GM12865 (cell line): ENCODE data around the gene DTX2.
"Not testable (repeated sequence)": the region's sequence is repeated elsewhere in the genome, so short reads cannot be mapped to it uniquely, and the experiment has no call there.

Source experiments
- DNase-seq: peaks from one replicate; pipeline ENCODE4 v3.0.0; 2010; ENCODE audit warnings: low read depth
- H3K4me3 ChIP-seq: 2 replicates; pipeline ENCODE4 v1.5.1; 2011; ENCODE audit warnings: mild to moderate bottlenecking, low read depth, low read length, control low read depth
- CTCF ChIP-seq: IDR thresholded peaks from 2 replicates; pipeline ENCODE4 v1.5.1; 2011; ENCODE audit warnings: low read length, control low read depth, low read depth, inconsistent platforms; ENCODE audit not compliant: insufficient read depth; ENCODE audit errors: missing control alignments

The DTX2 gene

DNA sequence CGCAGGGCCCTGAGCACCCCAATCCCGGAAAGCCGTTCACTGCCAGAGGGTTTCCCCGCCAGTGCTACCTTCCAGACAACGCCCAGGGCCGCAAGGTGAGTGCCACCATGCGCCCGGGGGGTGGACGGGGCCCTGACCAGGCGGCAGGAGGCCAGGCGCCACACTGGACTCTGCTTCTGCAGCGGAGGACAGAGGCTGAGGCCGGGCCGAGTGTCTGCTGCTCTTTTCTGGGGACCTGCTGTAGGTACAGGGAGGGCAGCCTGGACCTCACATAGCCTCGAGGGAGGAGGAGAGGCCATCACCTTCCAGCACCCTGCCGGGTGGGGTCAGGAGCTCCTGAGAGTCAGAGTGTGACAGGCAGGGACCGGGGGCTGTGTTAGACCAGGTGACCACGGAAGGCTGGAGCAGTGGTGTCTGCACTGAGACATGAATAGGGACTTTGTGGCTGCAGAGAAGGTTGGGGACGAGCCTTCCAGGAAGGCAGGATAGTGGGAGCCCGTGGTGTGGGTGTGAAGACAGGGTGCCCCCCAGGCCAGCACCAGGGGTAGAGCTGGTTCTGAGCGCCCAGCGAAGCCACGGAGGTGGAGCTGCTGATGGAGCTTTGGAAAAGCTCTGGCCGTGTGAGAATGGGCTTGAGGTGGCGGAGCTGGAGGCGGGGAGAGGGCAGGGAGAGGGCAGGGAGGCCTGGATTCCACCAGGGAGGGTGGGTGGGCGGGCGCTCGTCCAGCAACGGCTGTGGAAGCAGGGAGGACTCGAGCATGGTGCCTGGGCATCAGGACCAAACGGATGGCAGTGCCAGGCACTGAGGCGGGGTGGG is 43.0 kb downstream of the DTX2 start:
- DNase-seq, H3K4me3 ChIP-seq: not testable (repeated sequence)

DNA sequence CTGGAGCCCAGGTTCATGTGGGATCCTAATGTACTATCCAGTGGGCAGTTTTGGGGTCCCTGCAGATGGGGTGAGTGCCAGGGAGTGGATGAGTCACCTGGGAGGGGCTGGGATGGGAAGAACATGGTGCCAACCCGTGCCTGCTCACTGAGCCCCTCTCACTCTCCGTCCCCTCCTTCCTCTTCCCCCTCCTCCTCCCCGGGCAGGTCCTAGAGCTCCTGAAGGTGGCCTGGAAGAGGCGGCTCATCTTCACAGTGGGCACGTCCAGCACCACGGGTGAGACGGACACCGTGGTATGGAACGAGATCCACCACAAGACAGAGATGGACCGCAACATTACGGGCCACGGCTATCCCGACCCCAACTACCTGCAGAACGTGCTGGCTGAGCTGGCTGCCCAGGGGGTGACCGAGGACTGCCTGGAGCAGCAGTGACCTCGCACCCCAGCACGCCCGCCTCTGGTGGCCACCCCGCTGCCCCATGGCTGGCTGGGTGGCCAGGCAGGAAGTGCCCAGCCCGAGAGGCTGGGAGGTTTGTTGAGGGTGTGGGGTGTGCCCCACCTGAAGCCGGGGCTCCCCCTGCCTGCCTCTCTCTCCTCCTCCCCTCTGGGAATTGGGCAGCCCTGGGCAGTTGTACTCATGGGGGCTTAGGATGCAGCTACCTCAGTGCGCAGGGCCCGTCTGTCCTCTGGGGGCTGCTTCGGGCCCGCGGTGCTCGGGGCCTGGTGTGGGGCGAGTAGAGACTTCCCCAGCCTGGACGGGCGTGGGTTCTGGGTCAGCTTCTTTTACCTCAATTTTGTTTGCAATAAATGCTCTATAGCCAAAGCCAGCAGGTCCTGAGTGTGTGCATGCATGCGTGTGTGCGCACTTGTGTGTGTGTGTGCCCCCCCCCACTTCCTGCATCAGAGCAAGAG is 43.9 kb downstream of the DTX2 start:
- TF ChIP-seq CTCF, result no peak
- DNase-seq, result no peak
- no peak overlapping the region for H3K4me3 ChIP-seq

DNA sequence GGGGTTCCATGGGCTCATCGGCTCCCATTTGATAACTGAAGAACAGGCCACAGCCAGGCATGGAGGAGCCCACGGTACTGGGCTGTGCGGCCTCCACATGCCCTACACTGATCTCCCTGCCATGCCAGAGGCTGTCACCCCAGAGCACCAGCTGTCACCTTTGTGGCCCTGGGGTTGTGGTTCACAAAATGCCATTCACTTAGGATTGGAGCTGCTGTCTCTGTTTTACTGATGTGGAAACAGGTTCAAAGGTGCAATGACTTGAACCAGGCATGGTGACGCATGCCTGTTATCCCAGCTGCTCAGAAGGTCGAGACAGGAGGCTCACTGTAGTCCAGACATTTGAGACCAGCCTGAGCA is 44.6 kb downstream of the DTX2 start:
- no peak overlapping the region for H3K4me3 ChIP-seq
- no peak for TF ChIP-seq CTCF
- DNase-seq, result no peak

DNA sequence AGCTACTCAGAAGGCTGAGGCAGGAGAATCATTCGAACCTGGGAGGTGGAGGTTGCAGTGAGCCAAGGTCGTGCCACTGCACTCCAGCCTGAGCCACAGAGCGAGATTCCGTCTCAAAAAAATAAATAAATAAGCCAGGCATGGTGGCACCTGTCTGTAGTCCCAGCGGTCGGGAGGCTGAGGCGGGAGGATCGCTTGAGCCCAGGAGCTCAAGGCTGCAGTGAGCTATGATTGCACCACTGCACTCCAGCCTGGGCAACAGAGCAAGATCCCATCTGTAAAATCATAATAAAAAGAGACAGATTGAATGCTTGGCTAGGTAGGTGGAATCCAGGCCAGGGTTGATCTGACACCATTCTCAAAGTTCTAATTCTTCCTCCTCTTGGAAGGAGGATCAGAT is 45.1 kb downstream of the DTX2 start:
- H3K4me3 ChIP-seq, result not testable (repeated sequence)

GRCh38 chr7:76507723-76508406 is 46.4 kb downstream of the DTX2 start:
- no peak for DNase-seq
- no peak for TF ChIP-seq CTCF
- no peak overlapping the region for H3K4me3 ChIP-seq

More for the DNA sequence above, 45.1 kb downstream of the DTX2 start:
- not testable (repeated sequence) for DNase-seq

DNA sequence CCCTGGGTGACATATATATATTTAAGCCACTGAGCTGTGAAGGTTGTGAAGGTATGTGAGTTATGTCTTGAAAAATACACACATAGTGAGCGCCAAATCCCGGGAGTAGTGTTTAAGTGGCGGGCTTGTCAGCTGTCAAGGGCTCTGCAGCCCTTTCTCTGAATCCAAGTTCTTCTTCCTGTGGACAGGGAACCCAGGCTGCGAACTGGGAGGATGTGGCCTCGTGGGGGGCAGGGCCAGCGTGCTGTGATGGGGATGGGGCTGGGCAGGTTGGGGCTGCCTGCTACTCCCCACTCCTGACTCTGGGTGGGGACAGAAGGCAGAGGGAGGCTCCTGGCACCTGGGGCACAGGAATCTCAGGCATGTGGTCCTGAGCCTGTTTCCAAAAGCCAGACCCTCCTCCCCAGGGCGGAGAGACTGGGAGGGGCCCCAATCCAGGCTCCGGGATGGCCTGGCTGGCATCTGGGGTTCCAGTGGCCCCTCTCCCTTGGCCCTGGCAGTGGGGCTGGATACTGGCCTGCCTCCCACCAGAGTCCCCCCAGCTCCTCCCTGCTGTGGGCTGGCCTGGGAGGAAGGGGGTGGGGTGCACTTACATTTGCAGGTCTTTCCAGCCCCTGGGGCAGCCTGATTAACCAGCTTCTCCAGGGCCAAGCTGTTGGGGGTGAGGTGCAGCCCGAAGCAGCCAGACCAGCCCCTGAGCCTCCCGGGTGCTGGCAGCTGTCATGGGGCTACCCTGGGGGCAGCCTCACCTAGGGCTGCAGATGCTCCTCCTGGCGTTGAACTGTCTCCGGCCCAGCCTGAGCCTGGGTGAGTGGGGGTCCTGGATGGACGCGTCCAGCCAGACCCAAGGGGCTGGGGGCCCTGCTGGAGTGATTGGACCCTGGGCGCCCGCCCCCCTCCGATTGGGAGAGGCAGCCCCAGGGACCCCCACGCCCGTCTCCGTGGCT is 48.7 kb downstream of the DTX2 start, which contains the start of gene UPK3B:
UPK3B (plus strand) TSS at position 622 of the 947 bp plus-strand sequence; CDS start at position 723, 101 bp downstream.
- no peak for DNase-seq
- no peak within 1 kb of the TSS for H3K4me3 ChIP-seq
- no peak for TF ChIP-seq CTCF

DNA sequence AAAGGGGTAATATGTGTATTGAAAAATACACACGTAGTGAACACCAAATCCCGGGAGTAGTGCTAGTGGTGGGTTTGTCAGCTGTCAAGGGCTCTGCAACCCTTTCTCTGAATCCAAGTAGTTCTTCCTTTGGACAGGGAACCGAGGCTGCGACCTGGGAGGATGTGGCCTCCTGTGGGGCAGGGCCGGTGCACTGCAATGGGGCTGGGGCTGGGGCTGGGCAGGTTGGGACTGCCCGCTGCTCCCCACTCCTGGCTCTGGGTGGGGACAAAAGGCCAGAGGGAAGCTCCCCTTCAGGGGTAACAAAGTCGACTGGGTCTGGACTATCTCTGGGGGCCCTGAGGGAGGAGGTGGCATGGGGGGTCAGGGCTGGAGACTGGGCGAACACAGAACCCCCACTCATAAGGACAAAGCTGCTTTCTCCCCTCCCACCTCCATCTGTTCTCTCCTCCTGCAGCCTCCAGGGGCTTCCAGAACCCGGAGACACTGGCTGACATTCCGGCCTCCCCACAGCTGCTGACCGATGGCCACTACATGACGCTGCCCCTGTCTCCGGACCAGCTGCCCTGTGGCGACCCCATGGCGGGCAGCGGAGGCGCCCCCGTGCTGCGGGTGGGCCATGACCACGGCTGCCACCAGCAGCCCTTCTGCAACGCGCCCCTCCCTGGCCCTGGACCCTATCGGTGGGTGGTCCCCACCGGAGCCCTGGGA is 49.8 kb downstream of the DTX2 start:
- not testable (repeated sequence) for DNase-seq, H3K4me3 ChIP-seq

DNA sequence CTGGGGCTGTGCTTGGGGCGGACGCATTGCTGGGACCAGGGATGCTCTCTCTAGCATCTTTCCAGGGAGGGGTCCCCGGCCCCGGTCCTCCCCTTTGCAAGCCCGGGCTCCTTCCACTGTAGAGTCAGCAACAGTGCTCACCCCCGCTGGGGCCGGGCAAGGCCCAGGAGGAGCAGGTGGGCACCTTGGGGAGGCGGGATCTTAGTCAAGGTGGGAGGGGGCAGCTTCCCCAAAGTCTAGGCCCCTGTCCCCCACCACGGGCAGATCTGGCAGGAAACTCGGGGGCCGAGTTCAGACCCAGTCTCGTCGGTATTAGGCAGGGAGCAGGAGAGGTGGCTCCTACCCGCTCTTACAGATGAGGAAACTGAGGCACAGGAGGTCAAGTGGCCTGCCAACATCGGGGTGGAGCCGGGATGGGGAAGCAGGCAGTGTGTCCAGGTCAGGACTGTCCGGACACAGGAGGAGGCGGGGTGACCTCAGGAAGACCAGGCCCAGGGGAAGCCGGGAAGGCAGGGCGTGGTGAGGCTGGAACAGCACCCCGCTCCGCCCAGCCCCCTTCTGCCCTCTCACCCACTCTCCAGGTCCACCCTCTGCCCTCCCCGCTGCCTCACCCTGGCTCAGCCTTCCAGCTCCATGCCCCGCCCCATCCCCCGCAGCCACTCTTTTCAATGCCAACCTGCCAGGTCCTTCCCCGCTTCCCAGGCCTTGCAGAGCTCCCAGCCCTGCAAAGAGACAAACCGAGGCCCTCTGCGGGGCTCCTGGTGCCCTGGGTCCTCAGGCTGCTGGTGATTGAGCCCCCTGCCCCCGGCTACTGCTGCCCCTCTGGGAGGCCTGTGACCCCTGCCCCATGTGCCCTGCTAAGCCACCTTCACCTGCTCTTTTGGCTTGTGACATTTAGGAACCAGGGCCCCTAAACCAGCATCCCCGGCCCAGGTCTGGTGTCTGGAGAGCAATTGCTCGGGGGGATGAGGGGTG is 50.7 kb downstream of the DTX2 start:
- not testable (repeated sequence) for H3K4me3 ChIP-seq, DNase-seq
